Gastrocnemius medialis (tissue), 4 donors: Measurements from ENCODE around the gene MAST4. TPM values are rescaled to one million over a fixed set of nuclear protein-coding genes. Genes with fewer than 3 reads are reported as not detected.

Experiments
- ATAC-seq, 2 donors: fragments of 150-250 bp; one replicate each; pipeline ENCODE4 v1.9.1; 2016
- DNase-seq, 2 donors: peaks; one replicate each; pipeline ENCODE4 v3.0.0-alpha.2; 2019
- H3K27ac ChIP-seq, 4 donors: fragments of 200-600 bp; sonication (generic); 1 replicate in 1 of 4; 2 replicates in 3 of 4; pipeline ENCODE4 v1.5.1; 2016 to 2018; ENCODE audit warnings: mild to moderate bottlenecking in 2 of 4, moderate library complexity in 1 of 4
- H3K27me3 ChIP-seq, 3 donors: fragments of 200-600 bp; sonication (generic) in 2 of 3; 1 replicate in 1 of 3; 2 replicates in 2 of 3; pipeline versions ENCODE4 v1.5.1 to v1.6.0; 2016 to 2019; ENCODE audit warnings: mild to moderate bottlenecking in 1 of 3, moderate library complexity in 1 of 3
- H3K36me3 ChIP-seq, 2 donors: fragments of 200-600 bp; sonication (generic) in 1 of 2; one replicate each; pipeline ENCODE4 v1.5.1; 2017 to 2018
- H3K4me1 ChIP-seq, 2 donors: fragments of 200-600 bp; sonication (generic) in 1 of 2; one replicate each; pipeline ENCODE4 v1.5.1; 2016 to 2017; ENCODE audit warnings: mild to moderate bottlenecking in 2 of 2
- H3K4me3 ChIP-seq, 4 donors: fragments of 200-600 bp; sonication (generic) in 3 of 4; 1 replicate in 1 of 4; 2 replicates in 3 of 4; pipeline ENCODE4 v1.5.1; 2016 to 2019; ENCODE audit warnings: mild to moderate bottlenecking in 2 of 4
- H3K9me3 ChIP-seq, 3 donors: fragments of 200-600 bp; sonication (generic) in 2 of 3; 1 replicate in 1 of 3; 2 replicates in 2 of 3; pipeline ENCODE4 v1.5.1; 2016 to 2019
- CTCF ChIP-seq, 5 experiments: fragments of 450-650 bp in 3 of 5; fragments of 200-600 bp in 2 of 5; sonication (generic) in 2 of 5; IDR thresholded peaks in 4 of 5; conservative IDR thresholded peaks in 1 of 5; 1 replicate in 4 of 5; 2 replicates in 1 of 5; pipeline ENCODE4 v1.5.1; 2016 to 2019; ENCODE audit warnings: antibody characterized with exemption in 5 of 5, mild to moderate bottlenecking in 3 of 5, moderate library complexity in 3 of 5
- POLR2A ChIP-seq, 2 donors: fragments of 450-650 bp; IDR thresholded peaks; one replicate each; pipeline ENCODE4 v1.6.1; 2017; ENCODE audit warnings: antibody characterized with exemption in 2 of 2, mild to moderate bottlenecking in 2 of 2, moderate library complexity in 2 of 2
- in situ Hi-C, 4 donors: fragments of 200-750 bp; cut with MboI; loops; one replicate each; pipeline versions ENCODE4 v1.15.0 to v1.8.0; 2017; ENCODE audit warnings: low sequenced_read_pairs in 4 of 4
- intact Hi-C: fragments of 100-400 bp; cut with DNase I; formaldehyde crosslinking; loops from one replicate; pipeline ENCODE4 v1.15.1; 2023; ENCODE audit warnings: low total_unique reads
- total RNA-seq, 4 donors: library from RNA; depleted of rRNA; stranded (reverse); fragments of >200 nt; gene quantifications; one replicate each; pipeline versions ENCODE4 v1.1.0 to v1.2.3, GENCODE V29; 2016

MAST4 gene
- total RNA-seq, 4 donors from 2014 or later: 24.1 to 42.0 (median 38.5) TPM

- no peak overlapping the region for H3K27ac ChIP-seq
- no peaks in the 10 kb centered on the region for H3K36me3 ChIP-seq
- no peak overlapping the region for H3K4me3 ChIP-seq
- in situ Hi-C loops: no loop called here
- H3K9me3 ChIP-seq: no peaks in the 10 kb centered on the region
- DNase-seq (no peak), ATAC-seq (no peak)
- H3K4me1 ChIP-seq: no peaks in the 10 kb centered on the region
- intact Hi-C loops: no loop called here
- H3K27me3 ChIP-seq: no peaks in the 10 kb centered on the region
- TF ChIP-seq POLR2A (IDR thresholded peaks at IDR 0.05) (no peak), CTCF (IDR thresholded peaks at IDR 0.05 in 4 of 5, conservative IDR thresholded peaks at IDR 0.05 in 1 of 5) (no peak)
Observed at GRCh38 chr5:66897356-66897755, 301.2 kb downstream of the MAST4 start.

- no peaks in the 10 kb centered on the region for H3K9me3 ChIP-seq
- ATAC-seq: no peak
- in situ Hi-C loops (no loop called here), intact Hi-C loops (no loop called here)
- H3K36me3 ChIP-seq: no peaks in the 10 kb centered on the region
- no peak overlapping the region for H3K4me3 ChIP-seq
- no peaks in the 10 kb centered on the region for H3K4me1 ChIP-seq
- no peak for DNase-seq
- H3K27me3 ChIP-seq: no peaks in the 10 kb centered on the region
- H3K27ac ChIP-seq: no peak overlapping the region
- no peak for TF ChIP-seq CTCF (IDR thresholded peaks at IDR 0.05 in 4 of 5, conservative IDR thresholded peaks at IDR 0.05 in 1 of 5)
- no peak for TF ChIP-seq POLR2A (IDR thresholded peaks at IDR 0.05)
Observed at GRCh38 chr5:66898241-66898995, 302.2 kb downstream of the MAST4 start.

GRCh38 chr5:66903218-66903617 is 307.0 kb downstream of the MAST4 start:
- no peaks in the 10 kb centered on the region for H3K9me3 ChIP-seq
- TF ChIP-seq POLR2A (IDR thresholded peaks at IDR 0.05): no peak
- no peak for TF ChIP-seq CTCF (IDR thresholded peaks at IDR 0.05 in 4 of 5, conservative IDR thresholded peaks at IDR 0.05 in 1 of 5)
- intact Hi-C loops: no loop called here

GRCh38 chr5:66903709-66904108 is 307.5 kb downstream of the MAST4 start:
- Histone ChIP-seq H3K4me1 (no peaks in the 10 kb centered on the region), H3K27ac (no peak overlapping the region), H3K27me3 (no peaks in the 10 kb centered on the region), H3K4me3 (no peak overlapping the region), H3K36me3 (no peaks in the 10 kb centered on the region), H3K9me3 (no peaks in the 10 kb centered on the region)
- in situ Hi-C loops (no loop called here), intact Hi-C loops (no loop called here)
- TF ChIP-seq POLR2A (IDR thresholded peaks at IDR 0.05): no peak
- no peak for TF ChIP-seq CTCF (IDR thresholded peaks at IDR 0.05 in 4 of 5, conservative IDR thresholded peaks at IDR 0.05 in 1 of 5)
- no peak for ATAC-seq
- no peak for DNase-seq

More at GRCh38 chr5:66903218-66903617, 307.0 kb downstream of the MAST4 start:
- DNase-seq: no peak
- H3K27me3 ChIP-seq: no peaks in the 10 kb centered on the region
- H3K27ac ChIP-seq: no peak overlapping the region
- no peak overlapping the region for H3K4me3 ChIP-seq
- ATAC-seq: no peak
- in situ Hi-C loops: no loop called here
- no peaks in the 10 kb centered on the region for H3K36me3 ChIP-seq
- no peaks in the 10 kb centered on the region for H3K4me1 ChIP-seq

GRCh38 chr5:66904189-66904588 is 308.0 kb downstream of the MAST4 start:
- H3K27me3 ChIP-seq: no peaks in the 10 kb centered on the region
- no peak for DNase-seq
- no peaks in the 10 kb centered on the region for H3K36me3 ChIP-seq
- H3K4me3 ChIP-seq: no peak overlapping the region
- no peaks in the 10 kb centered on the region for H3K9me3 ChIP-seq
- H3K27ac ChIP-seq: no peak overlapping the region
- intact Hi-C loops (no loop called here), in situ Hi-C loops (no loop called here)
- TF ChIP-seq CTCF (IDR thresholded peaks at IDR 0.05 in 4 of 5, conservative IDR thresholded peaks at IDR 0.05 in 1 of 5) (no peak), POLR2A (IDR thresholded peaks at IDR 0.05) (no peak)
- no peaks in the 10 kb centered on the region for H3K4me1 ChIP-seq
- ATAC-seq: no peak
